Endothelial cell (in vitro differentiated cells): ENCODE data around the gene CXCL14. TPM values are rescaled to one million over a fixed set of nuclear protein-coding genes. Genes with fewer than 3 reads are reported as not detected.

ENCODE experiments used
- DNase-seq: peaks from one replicate; pipeline ENCODE4 v3.0.0; 2021; ENCODE audit warnings: low spot score
- H3K27ac Mint-ChIP-seq: one replicate; pipeline ENCODE4 v1.8.0; 2021; ENCODE audit warnings: mixed read lengths, inconsistent platforms; ENCODE audit not compliant: unreplicated experiment
- H3K27me3 Mint-ChIP-seq: one replicate; pipeline ENCODE4 v1.8.0; 2021; ENCODE audit warnings: mild to moderate bottlenecking, moderate library complexity, mixed read lengths, inconsistent platforms; ENCODE audit not compliant: unreplicated experiment
- H3K36me3 Mint-ChIP-seq: one replicate; pipeline ENCODE4 v1.8.0; 2021; ENCODE audit warnings: mild to moderate bottlenecking, low read depth, mixed read lengths, inconsistent platforms; ENCODE audit not compliant: unreplicated experiment
- H3K4me1 Mint-ChIP-seq: one replicate; pipeline ENCODE4 v1.8.0; 2021; ENCODE audit warnings: mild to moderate bottlenecking, mixed read lengths, inconsistent platforms; ENCODE audit not compliant: unreplicated experiment
- H3K4me3 Mint-ChIP-seq: one replicate; pipeline ENCODE4 v1.8.0; 2021; ENCODE audit warnings: mild to moderate bottlenecking, mixed read lengths, inconsistent platforms; ENCODE audit not compliant: unreplicated experiment
- H3K9me3 Mint-ChIP-seq: one replicate; pipeline ENCODE4 v1.8.0; 2021; ENCODE audit warnings: mixed read lengths, inconsistent platforms; ENCODE audit not compliant: unreplicated experiment
- CTCF ChIP-seq: fragments of 200-600 bp; sonication (generic); IDR thresholded peaks from one replicate; pipeline ENCODE4 v1.5.0; 2021; ENCODE audit warnings: antibody characterized with exemption; ENCODE audit not compliant: unreplicated experiment
- total RNA-seq: library from RNA; stranded (reverse); fragmentation: NEBNext Ultra II Directional; extraction: Animal tissue kit (Norgen Biotek cat#: 25700); gene quantifications from one replicate; pipeline ENCODE4 v1.2.1, GENCODE V29; 2021; ENCODE audit not compliant: unreplicated experiment

Gene CXCL14
- total RNA-seq, 1 donor from 2014 or later: 0.13 TPM

- Mint-ChIP-seq H3K9me3 (no peaks in the 10 kb centered on the region), H3K27ac (no peak overlapping the region), H3K27me3 (peaks cover 41% of the 10 kb centered on the region), H3K4me3 (no peak overlapping the region), H3K36me3 (no peaks in the 10 kb centered on the region), H3K4me1 (peaks cover 11% of the 10 kb centered on the region)
- TF ChIP-seq CTCF: no peak
- DNase-seq: no peak
Observed at GRCh38 chr5:135537271-135537670, 41.5 kb downstream of the CXCL14 start.

DNA sequence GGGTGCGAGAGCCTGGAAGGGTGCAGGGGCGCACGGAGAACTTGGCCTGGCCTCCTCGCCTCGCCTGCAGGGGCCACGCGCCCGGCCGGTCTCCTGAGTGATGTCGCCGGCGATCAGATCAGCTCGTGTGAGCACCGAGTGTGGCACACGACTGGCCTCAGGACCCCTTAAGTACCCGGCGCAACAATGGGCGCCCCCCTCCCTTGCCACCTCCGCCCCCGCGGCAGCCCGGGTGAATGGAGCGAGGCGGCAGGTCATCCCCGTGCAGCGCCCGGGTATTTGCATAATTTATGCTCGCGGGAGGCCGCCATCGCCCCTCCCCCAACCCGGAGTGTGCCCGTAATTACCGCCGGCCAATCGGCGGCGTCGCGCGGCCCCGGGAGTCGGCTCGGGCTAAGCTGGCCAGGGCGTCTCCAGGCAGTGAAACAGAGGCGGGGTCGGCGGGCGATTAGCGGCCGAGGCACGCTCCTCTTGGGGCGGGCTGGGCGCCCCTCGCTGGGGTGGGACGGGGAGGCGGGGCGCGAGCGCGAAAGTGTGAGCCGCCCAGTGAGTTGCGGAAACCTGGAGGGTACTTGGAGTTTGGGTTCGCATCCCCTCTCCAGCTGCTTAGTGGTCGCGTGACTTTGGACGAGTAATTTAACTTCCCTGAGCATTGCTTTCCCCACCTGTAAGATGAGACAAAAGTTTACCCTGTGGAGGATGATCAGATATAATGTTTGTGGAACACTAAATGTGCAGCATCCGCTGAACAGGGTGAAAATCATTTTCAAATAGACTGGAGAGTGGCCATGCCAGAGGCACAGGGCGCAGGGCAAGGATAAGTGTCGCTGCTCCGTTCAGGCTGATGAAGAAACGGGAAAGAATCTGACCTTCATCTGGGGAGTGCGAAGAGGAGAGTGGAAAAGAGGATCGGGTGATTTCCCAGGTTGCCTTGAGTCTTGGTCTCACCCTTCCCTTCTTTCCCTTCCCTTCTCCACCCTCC, 42.7 kb downstream of the CXCL14 start, which contains the start of gene NEUROG1:
NEUROG1 (minus strand) TSS at position 145 of the 982 bp plus-strand sequence. CDS start 274 bp downstream, outside the sequence.
- no peak within 1 kb of the TSS for H3K27ac Mint-ChIP-seq
- no peak for TF ChIP-seq CTCF
- peak; percentile 21 for DNase-seq
- no peaks in the 10 kb centered on the region for H3K36me3 Mint-ChIP-seq
- peaks cover 11% of the 10 kb centered on the region for H3K4me1 Mint-ChIP-seq
- H3K27me3 Mint-ChIP-seq: peaks cover 41% of the 10 kb centered on the region
- no peaks in the 10 kb centered on the region for H3K9me3 Mint-ChIP-seq
- no peak within 1 kb of the TSS for H3K4me3 Mint-ChIP-seq

- Mint-ChIP-seq H3K36me3 (no peaks in the 10 kb centered on the region), H3K27ac (no peak overlapping the region), H3K4me1 (peaks cover 11% of the 10 kb centered on the region), H3K4me3 (no peak overlapping the region), H3K27me3 (peaks cover 41% of the 10 kb centered on the region), H3K9me3 (no peaks in the 10 kb centered on the region)
- peak; percentile 2 for TF ChIP-seq CTCF
- no peak for DNase-seq
Observed at GRCh38 chr5:135535420-135535819, 43.4 kb downstream of the CXCL14 start.

DNA sequence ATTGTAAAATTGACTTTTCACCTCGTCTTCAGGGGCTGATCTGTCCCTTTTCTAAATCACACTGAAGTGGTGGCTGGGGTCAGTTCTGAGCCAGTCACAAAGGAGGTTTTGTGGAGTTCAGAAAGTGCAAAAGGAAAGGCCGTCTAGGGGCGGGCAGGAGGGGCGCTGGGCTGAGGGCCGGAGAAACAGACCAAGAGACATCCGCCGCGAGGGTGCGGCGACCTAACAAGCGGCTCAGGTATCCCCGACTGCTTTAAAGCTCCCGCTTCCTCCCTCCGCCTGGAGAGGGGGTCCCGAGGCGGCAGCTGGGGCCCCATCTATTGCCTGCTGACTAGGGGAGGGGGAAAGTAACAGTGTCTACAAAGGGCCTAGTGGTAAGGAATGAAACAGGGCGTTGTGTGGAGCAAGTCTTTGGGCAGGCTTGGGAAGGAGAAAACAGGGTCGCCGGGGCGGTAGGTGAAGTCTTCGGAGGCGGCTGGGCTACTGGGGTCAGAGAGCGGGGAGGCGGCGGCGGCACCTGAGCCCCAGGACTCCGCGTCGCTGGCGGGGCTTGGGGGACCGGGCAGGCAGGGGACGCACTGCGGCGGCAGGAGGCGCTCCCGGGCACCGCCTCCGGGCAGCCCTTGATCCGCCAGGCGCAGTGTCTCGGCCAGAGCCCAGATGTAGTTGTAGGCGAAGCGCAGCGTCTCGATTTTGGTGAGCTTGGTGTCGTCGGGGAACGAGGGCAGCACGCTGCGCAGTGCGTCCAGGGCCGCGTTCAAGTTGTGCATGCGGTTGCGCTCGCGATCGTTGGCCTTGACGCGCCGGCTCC, 44.0 kb downstream of the CXCL14 start:
- Mint-ChIP-seq H3K4me3 (no peak overlapping the region), H3K9me3 (no peaks in the 10 kb centered on the region), H3K27me3 (peaks cover 39% of the 10 kb centered on the region), H3K27ac (no peak overlapping the region), H3K4me1 (peaks cover 11% of the 10 kb centered on the region), H3K36me3 (no peaks in the 10 kb centered on the region)
- DNase-seq: peak; percentile 46
- no peak for TF ChIP-seq CTCF
